GM23338 (cell line): ENCODE results near the gene CNTN5. TPM values are rescaled to one million over a fixed set of nuclear protein-coding genes. Genes with fewer than 3 reads are reported as not detected.

Experiments used
- ATAC-seq: fragments of 200-7000 bp; cut with Tn5 transposase; 3 replicates; pipeline ENCODE4 v1.9.1; 2020
- DNase-seq: peaks from one replicate; pipeline ENCODE4 v3.0.0-alpha.2; 2015; ENCODE audit warnings: low spot score
- H2AFZ ChIP-seq: fragments of 200-600 bp; sonication (generic); 2 replicates; pipeline ENCODE4 v1.8.0; 2016; ENCODE audit warnings: antibody characterized with exemption, mild to moderate bottlenecking, moderate library complexity
- H3F3A ChIP-seq: fragments of 200-600 bp; sonication (generic); replicated peaks from 2 replicates; pipeline ENCODE4 v1.8.0; 2017; ENCODE audit warnings: antibody characterized with exemption, mixed run types, low read depth
- H3K27ac ChIP-seq: fragments of 200-600 bp; sonication (generic); 2 replicates; pipeline ENCODE4 v1.6.1; 2016; ENCODE audit warnings: low read depth
- H3K27me3 ChIP-seq: fragments of 200-600 bp; sonication (generic); 2 replicates; pipeline ENCODE4 v1.8.0; 2016; ENCODE audit warnings: mild to moderate bottlenecking, mixed run types, moderate library complexity; ENCODE audit not compliant: insufficient read depth
- H3K36me3 ChIP-seq: fragments of 200-600 bp; sonication (generic); 2 replicates; pipeline ENCODE4 v1.8.0; 2016; ENCODE audit warnings: mild to moderate bottlenecking; ENCODE audit not compliant: insufficient read depth
- H3K4me1 ChIP-seq: fragments of 200-600 bp; sonication (generic); 2 replicates; pipeline ENCODE4 v1.8.0; 2016; ENCODE audit warnings: mild to moderate bottlenecking, moderate library complexity; ENCODE audit not compliant: insufficient read depth
- H3K4me2 ChIP-seq: fragments of 200-600 bp; sonication (generic); 2 replicates; pipeline ENCODE4 v1.7.1; 2017; ENCODE audit warnings: mixed run types
- H3K4me3 ChIP-seq: fragments of 200-600 bp; sonication (generic); 2 replicates; pipeline ENCODE4 v1.6.1; 2016; ENCODE audit warnings: mixed run types
- H3K79me2 ChIP-seq: fragments of 200-600 bp; sonication (generic); replicated peaks from 2 replicates; pipeline ENCODE4 v1.8.0; 2017; ENCODE audit warnings: mild to moderate bottlenecking; ENCODE audit not compliant: insufficient read depth
- H3K9me2 ChIP-seq: fragments of 200-600 bp; sonication (generic); 2 replicates; pipeline ENCODE4 v1.8.0; 2017; ENCODE audit not compliant: insufficient read depth
- H4K20me1 ChIP-seq: fragments of 200-600 bp; sonication (generic); replicated peaks from 2 replicates; pipeline ENCODE4 v1.8.0; 2017; ENCODE audit warnings: mild to moderate bottlenecking; ENCODE audit not compliant: insufficient read depth
- H3K27ac Mint-ChIP-seq: 2 replicates; pipeline ENCODE4 v1.8.0; 2020; ENCODE audit warnings: inconsistent platforms, mild to moderate bottlenecking, moderate library complexity, mixed read lengths
- H3K27me3 Mint-ChIP-seq: 3 replicates; pipeline ENCODE4 v1.8.0; 2022; ENCODE audit warnings: low read depth, mild to moderate bottlenecking, moderate library complexity, mixed read lengths, inconsistent platforms; ENCODE audit not compliant: insufficient read depth, poor library complexity
- H3K36me3 Mint-ChIP-seq: 3 replicates; pipeline ENCODE4 v1.8.0; 2021; ENCODE audit warnings: low read depth, mild to moderate bottlenecking, inconsistent platforms, moderate library complexity, mixed read lengths
- H3K4me1 Mint-ChIP-seq: 3 replicates; pipeline ENCODE4 v1.8.0; 2020; ENCODE audit warnings: mild to moderate bottlenecking, inconsistent platforms, mixed read lengths
- H3K4me3 Mint-ChIP-seq: 3 replicates; pipeline ENCODE4 v1.8.0; 2021; ENCODE audit warnings: moderate library complexity, mild to moderate bottlenecking, inconsistent platforms, mixed read lengths
- H3K9me3 Mint-ChIP-seq: 3 replicates; pipeline ENCODE4 v1.8.0; 2020; ENCODE audit warnings: moderate library complexity, mild to moderate bottlenecking, inconsistent platforms, mixed read lengths
- CREB1 ChIP-seq: fragments of 250-450 bp; sonication (Bioruptor Pico); IDR thresholded peaks from 2 replicates; pipeline ENCODE4 v1.5.0; 2020; ENCODE audit warnings: low read depth, mild to moderate bottlenecking, moderate library complexity
- CTCF ChIP-seq, 2 experiments: fragments of 200-600 bp in 1 of 2; sonication (generic) in 1 of 2; conservative IDR thresholded peaks; 2 replicates each; pipeline versions ENCODE4 v1.5.1 to v1.6.1; 2016 to 2017; ENCODE audit warnings: antibody characterized with exemption in 2 of 2, low read depth in 2 of 2, mild to moderate bottlenecking in 2 of 2, moderate library complexity in 1 of 2
- ETS1 ChIP-seq: IDR thresholded peaks from 2 replicates; pipeline ENCODE4 v1.6.1; 2016; ENCODE audit warnings: antibody characterized with exemption
- EZH2 ChIP-seq: fragments of 200-600 bp; sonication (generic); IDR thresholded peaks from one replicate; pipeline ENCODE4 v1.8.0; 2017; ENCODE audit warnings: antibody characterized with exemption, mild to moderate bottlenecking, low read depth; ENCODE audit not compliant: unreplicated experiment
- EZH2phosphoT487 ChIP-seq: fragments of 200-600 bp; sonication (generic); IDR thresholded peaks from one replicate; pipeline ENCODE4 v1.8.1; 2018; ENCODE audit warnings: antibody characterized with exemption; ENCODE audit not compliant: unreplicated experiment
- JUNB ChIP-seq: IDR thresholded peaks from one replicate; pipeline ENCODE4 v1.6.1; 2016; ENCODE audit warnings: antibody characterized with exemption; ENCODE audit not compliant: unreplicated experiment
- NANOG ChIP-seq: IDR thresholded peaks from 2 replicates; pipeline ENCODE4 v1.6.1; 2016; ENCODE audit warnings: antibody characterized with exemption, borderline replicate concordance
- POLR2AphosphoS5 ChIP-seq: IDR thresholded peaks from 2 replicates; pipeline ENCODE4 v1.6.1; 2016; ENCODE audit warnings: antibody characterized with exemption, low read depth
- REST ChIP-seq: IDR thresholded peaks from one replicate; pipeline ENCODE4 v1.6.1; 2018; ENCODE audit warnings: antibody characterized with exemption; ENCODE audit not compliant: unreplicated experiment
- STAT1 ChIP-seq: IDR thresholded peaks from one replicate; pipeline ENCODE4 v1.6.1; 2016; ENCODE audit warnings: antibody characterized with exemption; ENCODE audit not compliant: unreplicated experiment
- ZNF114 ChIP-seq: fragments of 250-450 bp; sonication (Bioruptor Pico); IDR thresholded peaks from 2 replicates; pipeline ENCODE4 v1.5.0; 2020; ENCODE audit warnings: mild to moderate bottlenecking, moderate library complexity
- ZNF331 ChIP-seq: fragments of 250-450 bp; sonication (Bioruptor Pico); IDR thresholded peaks from 2 replicates; pipeline ENCODE4 v1.5.0; 2020; ENCODE audit warnings: low read depth, mild to moderate bottlenecking, moderate library complexity
- polyA plus RNA-seq: library from polyadenylated mRNA; unstranded; fragments of >200 nt; fragmentation: Nextera tagmentation; extraction: Ambion mirVana; gene quantifications from 2 replicates; pipeline ENCODE4 v1.2.1, GENCODE V29; 2016
- total RNA-seq: library from RNA; depleted of rRNA; stranded (reverse); fragments of >200 nt; shearing (Covaris generic); gene quantifications from 2 replicates; pipeline ENCODE4 v1.2.3, GENCODE V29; 2014

CNTN5 gene
- total and polyA plus RNA-seq, 2 experiments from 2014 or later, result not detected

- no peaks in the 10 kb centered on the region for H3K36me3 Mint-ChIP-seq
- Histone ChIP-seq H3K79me2 (no peaks in the 10 kb centered on the region), H4K20me1 (no peaks in the 10 kb centered on the region), H3K36me3 (no peaks in the 10 kb centered on the region), H3K27ac (no peak overlapping the region), H3K9me2 (no peaks in the 10 kb centered on the region), H3K27me3 (no peaks in the 10 kb centered on the region), H3K4me1 (peaks cover 15% of the 10 kb centered on the region), H3F3A (no peaks in the 10 kb centered on the region), H3K4me2 (no peak overlapping the region), H3K4me3 (no peak overlapping the region), H2AFZ (no peak overlapping the region)
- H3K4me3 Mint-ChIP-seq, result no peak overlapping the region
- no peak overlapping the region; the same call in 1 of the 2 replicates for H3K27ac Mint-ChIP-seq
- DNase-seq, result no peak
- ATAC-seq, result no peak
- no peaks in the 10 kb centered on the region for H3K27me3 Mint-ChIP-seq
- H3K9me3 Mint-ChIP-seq, result no peaks in the 10 kb centered on the region
- no peak for TF ChIP-seq CREB1
- H3K4me1 Mint-ChIP-seq, result peaks cover 21% of the 10 kb centered on the region
These were observed 1276.8 kb downstream of the CNTN5 start for GRCh38 chr11:100297516-100297915.

- Histone ChIP-seq H3K4me1 (peaks cover 3% of the 10 kb centered on the region; the same call in 1 of the 2 replicates), H2AFZ (no peak overlapping the region; the same call in 1 of the 2 replicates), H3K27ac (no peak overlapping the region), H4K20me1 (no peaks in the 10 kb centered on the region), H3K27me3 (no peaks in the 10 kb centered on the region), H3K79me2 (no peaks in the 10 kb centered on the region), H3K36me3 (no peaks in the 10 kb centered on the region), H3K9me2 (no peaks in the 10 kb centered on the region), H3K4me2 (no peak overlapping the region), H3F3A (no peaks in the 10 kb centered on the region), H3K4me3 (no peak overlapping the region)
- TF ChIP-seq EZH2 (no peak), ZNF114 (CRISPR knock-in tag) (no peak)
- Mint-ChIP-seq H3K27ac (no peak overlapping the region), H3K27me3 (no peaks in the 10 kb centered on the region), H3K4me1 (peaks cover 6% of the 10 kb centered on the region), H3K9me3 (no peaks in the 10 kb centered on the region), H3K4me3 (no peak overlapping the region), H3K36me3 (no peaks in the 10 kb centered on the region)
- DNase-seq (no peak), ATAC-seq (no peak)
These were observed 1282.1 kb downstream of the CNTN5 start for GRCh38 chr11:100302824-100303223.

- Histone ChIP-seq H3K27me3 (no peaks in the 10 kb centered on the region), H3K36me3 (no peaks in the 10 kb centered on the region), H3F3A (no peaks in the 10 kb centered on the region), H2AFZ (no peak overlapping the region), H3K4me1 (no peaks in the 10 kb centered on the region), H3K4me2 (no peak overlapping the region), H3K79me2 (no peaks in the 10 kb centered on the region), H3K27ac (no peak overlapping the region), H3K4me3 (no peak overlapping the region), H3K9me2 (no peaks in the 10 kb centered on the region), H4K20me1 (no peaks in the 10 kb centered on the region)
- H3K36me3 Mint-ChIP-seq, result no peaks in the 10 kb centered on the region
- DNase-seq (no peak), ATAC-seq (no peak)
- H3K4me1 Mint-ChIP-seq, result no peaks in the 10 kb centered on the region
- H3K27ac Mint-ChIP-seq, result no peak overlapping the region
- no peak overlapping the region for H3K4me3 Mint-ChIP-seq
- H3K27me3 Mint-ChIP-seq, result no peaks in the 10 kb centered on the region
- no peaks in the 10 kb centered on the region for H3K9me3 Mint-ChIP-seq
- no peak for TF ChIP-seq EZH2
- TF ChIP-seq ZNF331, result no peak
- TF ChIP-seq STAT1, result no peak
- no peak for TF ChIP-seq REST
- no peak for TF ChIP-seq CREB1
- TF ChIP-seq JUNB, result no peak
- TF ChIP-seq POLR2AphosphoS5, result no peak
- TF ChIP-seq NANOG, result no peak
- TF ChIP-seq CTCF (conservative IDR thresholded peaks at IDR 0.05; ENCODE audit: low read depth in 2 of 2), result no peak
- no peak for TF ChIP-seq EZH2phosphoT487
- no peak for TF ChIP-seq ETS1
These were observed 1283.1 kb downstream of the CNTN5 start for GRCh38 chr11:100303897-100304296.
